ENCODE data around the gene WDR37.

The WDR37 gene

DNA sequence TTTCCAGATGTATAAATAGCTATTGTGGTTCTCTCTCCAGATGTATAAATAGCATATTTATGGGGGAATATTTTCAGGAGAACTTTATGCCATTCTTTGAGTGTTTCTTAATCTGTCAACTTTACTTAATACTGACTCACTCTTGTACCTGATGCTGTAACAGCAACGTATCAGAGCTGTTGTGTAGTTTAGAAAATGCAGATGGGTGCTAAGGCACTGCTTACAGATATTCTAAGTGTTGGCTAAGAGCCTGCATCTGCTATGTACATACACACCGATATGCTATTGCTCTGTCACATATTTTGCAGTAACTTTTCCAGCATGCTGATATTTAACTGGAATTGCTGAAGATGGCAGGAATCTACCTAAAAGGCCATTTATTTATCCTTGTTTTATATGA, 71.9 kb downstream of the WDR37 start:
- Histone ChIP-seq H3K79me2 (ENCODE audit: insufficient read depth, low read depth) (peaks cover 6% of the 10 kb centered on the region; the same call in 1 of the 2 replicates), H4K20me1 (ENCODE audit: insufficient read depth) (no peaks in the 10 kb centered on the region), H3K27ac (no peak overlapping the region), H2AFZ (ENCODE audit: low read depth) (no peak overlapping the region), H3K9ac (no peak overlapping the region), H3K4me1 (ENCODE audit: low read depth, poor library complexity, severe bottlenecking) (peaks cover 7% of the 10 kb centered on the region), H3K27me3 (ENCODE audit: insufficient read depth, low read depth) (no peaks in the 10 kb centered on the region), H3K4me2 (no peak overlapping the region), H3K4me3 (IDR thresholded peaks at IDR 0.05; ENCODE audit: insufficient read depth, low read depth, low read length) (no peak overlapping the region), H3K36me3 (ENCODE audit: insufficient read depth) (peaks cover 14% of the 10 kb centered on the region)
- TF ChIP-seq, protein P1, sequence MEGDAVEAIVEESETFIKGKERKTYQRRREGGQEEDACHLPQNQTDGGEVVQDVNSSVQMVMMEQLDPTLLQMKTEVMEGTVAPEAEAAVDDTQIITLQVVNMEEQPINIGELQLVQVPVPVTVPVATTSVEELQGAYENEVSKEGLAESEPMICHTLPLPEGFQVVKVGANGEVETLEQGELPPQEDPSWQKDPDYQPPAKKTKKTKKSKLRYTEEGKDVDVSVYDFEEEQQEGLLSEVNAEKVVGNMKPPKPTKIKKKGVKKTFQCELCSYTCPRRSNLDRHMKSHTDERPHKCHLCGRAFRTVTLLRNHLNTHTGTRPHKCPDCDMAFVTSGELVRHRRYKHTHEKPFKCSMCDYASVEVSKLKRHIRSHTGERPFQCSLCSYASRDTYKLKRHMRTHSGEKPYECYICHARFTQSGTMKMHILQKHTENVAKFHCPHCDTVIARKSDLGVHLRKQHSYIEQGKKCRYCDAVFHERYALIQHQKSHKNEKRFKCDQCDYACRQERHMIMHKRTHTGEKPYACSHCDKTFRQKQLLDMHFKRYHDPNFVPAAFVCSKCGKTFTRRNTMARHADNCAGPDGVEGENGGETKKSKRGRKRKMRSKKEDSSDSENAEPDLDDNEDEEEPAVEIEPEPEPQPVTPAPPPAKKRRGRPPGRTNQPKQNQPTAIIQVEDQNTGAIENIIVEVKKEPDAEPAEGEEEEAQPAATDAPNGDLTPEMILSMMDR (conservative IDR thresholded peaks at IDR 0.05; ENCODE audit: low read depth, low read length): no peak

DNA sequence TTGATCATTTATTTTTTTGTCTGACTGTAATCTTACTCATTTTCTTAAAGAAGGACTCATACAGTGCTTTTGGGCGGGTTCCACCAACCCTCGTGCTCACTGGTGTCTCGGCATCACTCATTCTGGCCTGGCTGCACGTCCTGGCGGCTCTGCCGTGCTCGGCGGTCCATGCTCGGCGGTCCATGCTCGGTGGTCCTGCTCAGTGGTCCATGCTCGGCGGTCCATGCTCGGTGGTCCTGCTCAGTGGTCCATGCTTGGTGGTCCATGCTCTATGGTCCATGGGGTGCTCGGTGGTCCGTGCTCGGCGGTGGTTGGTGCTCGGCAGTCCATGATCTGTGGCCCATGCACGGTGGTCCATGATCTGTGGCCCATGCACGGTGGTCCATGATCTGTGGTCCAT, 72.5 kb downstream of the WDR37 start:
- peaks cover 2% of the 10 kb centered on the region for H3K4me1 ChIP-seq (ENCODE audit: low read depth, poor library complexity, severe bottlenecking)
- no peaks in the 10 kb centered on the region for H4K20me1 ChIP-seq (ENCODE audit: insufficient read depth)
- peaks cover 14% of the 10 kb centered on the region for H3K36me3 ChIP-seq (ENCODE audit: insufficient read depth)

DNA sequence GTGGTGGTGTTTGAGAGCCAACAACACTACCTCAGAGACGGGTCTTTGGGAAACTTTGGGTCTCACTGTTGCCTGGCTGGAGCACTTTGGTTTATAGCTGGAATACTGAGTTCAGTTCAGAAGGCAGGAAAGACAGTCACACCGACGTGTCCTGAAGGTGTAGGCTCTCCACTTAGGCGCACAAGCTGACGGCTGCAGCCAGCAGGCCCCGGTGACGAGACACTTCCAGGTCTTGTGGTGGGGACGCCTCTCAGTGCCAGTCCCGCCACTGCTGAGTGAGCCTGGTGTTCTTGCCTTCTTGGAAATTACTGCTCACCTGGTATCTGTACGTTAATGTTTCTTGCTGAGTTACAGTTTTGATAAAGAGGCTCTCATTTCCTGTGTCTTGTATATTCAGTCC, 74.0 kb downstream of the WDR37 start:
- no peak overlapping the region for H2AFZ ChIP-seq (ENCODE audit: low read depth)
- H3K36me3 ChIP-seq (ENCODE audit: insufficient read depth): peaks cover 11% of the 10 kb centered on the region
- H3K27me3 ChIP-seq (ENCODE audit: insufficient read depth, low read depth): no peaks in the 10 kb centered on the region
- TF ChIP-seq, protein P1 (conservative IDR thresholded peaks at IDR 0.05; ENCODE audit: low read depth, low read length): no peak
- no peak overlapping the region for H3K4me2 ChIP-seq
- no peaks in the 10 kb centered on the region for H4K20me1 ChIP-seq (ENCODE audit: insufficient read depth)
- no peak overlapping the region for H3K4me3 ChIP-seq (IDR thresholded peaks at IDR 0.05; ENCODE audit: insufficient read depth, low read depth, low read length)
- H3K79me2 ChIP-seq (ENCODE audit: insufficient read depth, low read depth): no peaks in the 10 kb centered on the region
- H3K9ac ChIP-seq: no peak overlapping the region
- no peak overlapping the region for H3K27ac ChIP-seq
- no peaks in the 10 kb centered on the region for H3K4me1 ChIP-seq (ENCODE audit: low read depth, poor library complexity, severe bottlenecking)

More for the DNA sequence above, 72.5 kb downstream of the WDR37 start:
- TF ChIP-seq, protein P1 (conservative IDR thresholded peaks at IDR 0.05; ENCODE audit: low read depth, low read length): no peak
- H3K27me3 ChIP-seq (ENCODE audit: insufficient read depth, low read depth): no peaks in the 10 kb centered on the region
- no peak overlapping the region for H3K9ac ChIP-seq
- no peak overlapping the region for H3K4me2 ChIP-seq
- H2AFZ ChIP-seq (ENCODE audit: low read depth): no peak overlapping the region
- peaks cover 1% of the 10 kb centered on the region; the same call in 1 of the 2 replicates for H3K79me2 ChIP-seq (ENCODE audit: insufficient read depth, low read depth)
- H3K27ac ChIP-seq: no peak overlapping the region
- no peak overlapping the region for H3K4me3 ChIP-seq (IDR thresholded peaks at IDR 0.05; ENCODE audit: insufficient read depth, low read depth, low read length)

DNA sequence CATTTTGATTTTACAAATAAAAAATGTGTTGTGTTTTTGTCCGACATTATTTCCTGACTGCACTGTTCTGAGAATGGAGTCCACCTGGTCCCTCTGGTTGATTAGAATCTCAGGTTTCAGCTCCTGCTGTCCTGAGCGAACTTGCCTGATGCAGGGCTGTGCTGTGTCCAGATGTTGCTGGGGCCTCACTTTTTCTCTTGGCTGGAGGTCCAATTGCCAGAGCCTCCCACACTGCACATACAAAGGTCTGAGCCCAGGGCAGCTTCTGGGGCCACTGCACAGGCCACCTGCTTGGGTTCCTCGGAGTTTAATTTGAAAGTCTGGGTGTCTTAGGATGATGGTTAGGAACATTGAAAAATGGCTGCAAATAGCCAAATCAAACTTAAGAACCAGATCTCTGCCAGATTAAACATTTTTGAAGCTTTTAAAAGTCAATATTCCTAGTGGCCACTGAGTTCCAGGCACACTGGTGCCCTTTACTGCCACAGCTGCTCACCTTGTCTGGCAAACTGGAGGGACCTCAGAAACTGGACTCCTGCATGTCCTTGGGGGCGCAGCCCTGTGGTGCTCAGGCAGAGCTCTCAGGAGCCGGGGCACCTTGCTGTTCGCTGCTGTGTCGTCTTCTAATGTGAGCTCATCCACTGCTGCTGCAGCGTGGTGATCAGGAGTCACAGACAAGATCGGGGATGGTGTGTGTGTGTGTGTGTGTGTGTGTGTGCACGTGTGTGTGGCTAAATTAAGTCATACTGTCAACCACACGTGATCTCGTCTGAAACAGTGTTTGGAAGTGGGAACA, 75.0 kb downstream of the WDR37 start:
- Histone ChIP-seq H3K27ac (no peak overlapping the region), H2AFZ (ENCODE audit: low read depth) (no peak overlapping the region), H4K20me1 (ENCODE audit: insufficient read depth) (no peaks in the 10 kb centered on the region), H3K9ac (no peak overlapping the region), H3K36me3 (ENCODE audit: insufficient read depth) (peaks cover 8% of the 10 kb centered on the region; the same call in 1 of the 2 replicates), H3K79me2 (ENCODE audit: insufficient read depth, low read depth) (no peaks in the 10 kb centered on the region), H3K4me3 (IDR thresholded peaks at IDR 0.05; ENCODE audit: insufficient read depth, low read depth, low read length) (no peak overlapping the region), H3K4me1 (ENCODE audit: low read depth, poor library complexity, severe bottlenecking) (no peaks in the 10 kb centered on the region), H3K4me2 (no peak overlapping the region), H3K27me3 (ENCODE audit: insufficient read depth, low read depth) (no peaks in the 10 kb centered on the region)
- TF ChIP-seq, protein P1 (conservative IDR thresholded peaks at IDR 0.05; ENCODE audit: low read depth, low read length): no peak
